Measurements from ENCODE around the gene TMEM80.
"Not testable (repeated sequence)": the region's sequence is repeated elsewhere in the genome, so short reads cannot be mapped to it uniquely, and the experiment has no call there.

The TMEM80 gene

GRCh38 chr11:721247-721740 is 25.7 kb downstream of the TMEM80 start:
- DNase-seq (ENCODE audit: low read depth), result no peak

- no peak for DNase-seq (ENCODE audit: low read depth)
Measured at GRCh38 chr11:721741-722345, 26.2 kb downstream of the TMEM80 start.

GRCh38 chr11:722346-722811 is 26.8 kb downstream of the TMEM80 start:
- DNase-seq (ENCODE audit: low read depth), result no peak

GRCh38 chr11:723120-723883 is 27.7 kb downstream of the TMEM80 start:
- no peak for DNase-seq (ENCODE audit: low read depth)

- no peak for DNase-seq (ENCODE audit: low read depth)
Measured at GRCh38 chr11:724049-724777, 28.6 kb downstream of the TMEM80 start.

GRCh38 chr11:724778-725386 is 29.3 kb downstream of the TMEM80 start:
- no peak for DNase-seq (ENCODE audit: low read depth)

- no peak for DNase-seq (ENCODE audit: low read depth)
Measured at GRCh38 chr11:725624-726202, 30.1 kb downstream of the TMEM80 start.

GRCh38 chr11:726278-727220 is 30.9 kb downstream of the TMEM80 start:
- no peak for DNase-seq (ENCODE audit: low read depth)

- no peak for DNase-seq (ENCODE audit: low read depth)
Measured at GRCh38 chr11:727281-727701, 31.7 kb downstream of the TMEM80 start.

- DNase-seq (ENCODE audit: low read depth), result peak; percentile 86
Measured at GRCh38 chr11:727859-728748, 32.5 kb downstream of the TMEM80 start.

GRCh38 chr11:728901-729491 is 33.4 kb downstream of the TMEM80 start:
- DNase-seq (ENCODE audit: low read depth), result no peak

- DNase-seq (ENCODE audit: low read depth), result no peak
Measured at GRCh38 chr11:729492-730074, 34.0 kb downstream of the TMEM80 start.

GRCh38 chr11:733072-733471 is 37.5 kb downstream of the TMEM80 start:
- DNase-seq (ENCODE audit: low read depth), result no peak

- not testable (repeated sequence) for DNase-seq (ENCODE audit: low read depth)
Measured at GRCh38 chr11:734541-734940, 38.9 kb downstream of the TMEM80 start.

GRCh38 chr11:737366-737765 is 41.8 kb downstream of the TMEM80 start:
- no peak for DNase-seq (ENCODE audit: low read depth)

- not testable (repeated sequence) for DNase-seq (ENCODE audit: low read depth)
Measured at GRCh38 chr11:737899-738298, 42.3 kb downstream of the TMEM80 start.

GRCh38 chr11:742156-742546 is 46.5 kb downstream of the TMEM80 start:
- DNase-seq (ENCODE audit: low read depth), result no peak

GRCh38 chr11:742571-743201 is 47.1 kb downstream of the TMEM80 start:
- no peak for DNase-seq (ENCODE audit: low read depth)
